Measurements from ENCODE around the gene CBFA2T3. TPM values are rescaled to one million over a fixed set of nuclear protein-coding genes. Genes with fewer than 3 reads are reported as not detected.
"Not testable (repeated sequence)": the region's sequence is repeated elsewhere in the genome, so short reads cannot be mapped to it uniquely, and the experiment has no call there.

Gene CBFA2T3
- total and polyA plus RNA-seq, 2 of the 13 experiments (the other 11 are each of a cell fraction or from before 2014, with no cell fraction given), result 0.05 TPM; not detected in 1

GRCh38 chr16:88920618-88921590, 56.1 kb downstream of the CBFA2T3 start:
- Histone ChIP-seq H3K27me3 (ENCODE audit: control insufficient read depth in 1 of 2, insufficient read depth in 2 of 2, low read length in 2 of 2) (peaks cover 45 to 92% of the 10 kb centered on the region in 2 experiments), H3K79me2 (ENCODE audit: insufficient read depth, low read length) (no peaks in the 10 kb centered on the region), H4K20me1 (ENCODE audit: insufficient read depth, low read length) (no peaks in the 10 kb centered on the region; the same call in 1 of the 2 replicates), H3K9me3 (ENCODE audit: low read length) (no peaks in the 10 kb centered on the region), H3K27ac (ENCODE audit: extremely low read length, insufficient read depth, low read length) (no peak overlapping the region), H3K9ac (ENCODE audit: insufficient read depth, low read depth, low read length) (no peak overlapping the region), H3K36me3 (replicated peaks in 1 of 2; ENCODE audit: control insufficient read depth in 1 of 2, insufficient read depth in 2 of 2, low read length in 2 of 2) (no peaks in the 10 kb centered on the region), H2AFZ (ENCODE audit: low read length) (no peak overlapping the region), H3K4me2 (ENCODE audit: low read depth, low read length) (no peak overlapping the region), H3K4me1 (ENCODE audit: insufficient read depth, low read length) (peaks cover 31% of the 10 kb centered on the region), H3K4me3 (replicated peaks in 1 of 3; ENCODE audit: insufficient read depth in 1 of 3, low read depth in 2 of 3, low read length in 3 of 3) (no peak overlapping the region)
- CTCF ChIA-PET (ENCODE audit: low intra/inter-chr PET ratio, low total read pairs), result no interaction called here
- no peak for TF ChIP-seq FOXC1 (CRISPR knock-in tag; IDR thresholded peaks at IDR 0.05; ENCODE audit: borderline replicate concordance)
- POLR2A ChIA-PET, result no interaction called here
- 29% methylated on average over 27 of the region's 28 CpGs for WGBS (ENCODE audit: low lambda C conversion rate)
- intact Hi-C loops (cut with micrococcal nuclease; ENCODE audit: unreplicated experiment) (no loop called here), in situ Hi-C loops (cut with HindIII; ENCODE audit: extremely low pct_ligation_motif_present, low pct_unique_long_range_greater_than_20kb) (no loop called here)
- ATAC-seq (no peak), DNase-seq (ENCODE audit: low spot score) (no peak), FAIRE-seq (no peak)
- BruUV-seq (replicated peaks), result no TSS peak

GRCh38 chr16:88919936-88920335, 57.1 kb downstream of the CBFA2T3 start:
- H3K27me3 ChIP-seq (ENCODE audit: control insufficient read depth in 1 of 2, insufficient read depth in 2 of 2, low read length in 2 of 2), result peaks cover 43 to 84% of the 10 kb centered on the region in 2 experiments
- H3K9ac ChIP-seq (ENCODE audit: insufficient read depth, low read depth, low read length), result no peak overlapping the region
- TF ChIP-seq ZNF335 (CRISPR knock-in tag; IDR thresholded peaks at IDR 0.05), result no peak
- TF ChIP-seq ZUFSP (CRISPR knock-in tag; IDR thresholded peaks at IDR 0.05; ENCODE audit: borderline replicate concordance), result no peak
- no peak for TF ChIP-seq ZNF274 (CRISPR knock-in tag; IDR thresholded peaks at IDR 0.05)
- intact Hi-C loops (cut with micrococcal nuclease; ENCODE audit: unreplicated experiment), result no loop called here
- H2AFZ ChIP-seq (ENCODE audit: low read length), result no peak overlapping the region
- POLR2A ChIA-PET, result no interaction called here
- no peak for DNase-seq (ENCODE audit: low spot score)
- in situ Hi-C loops (cut with HindIII; ENCODE audit: extremely low pct_ligation_motif_present, low pct_unique_long_range_greater_than_20kb), result no loop called here
- ATAC-seq, result no peak
- peaks cover 27% of the 10 kb centered on the region for H3K4me1 ChIP-seq (ENCODE audit: insufficient read depth, low read length)
- no peaks in the 10 kb centered on the region for H3K79me2 ChIP-seq (ENCODE audit: insufficient read depth, low read length)
- CTCF ChIA-PET (ENCODE audit: low intra/inter-chr PET ratio, low total read pairs), result no interaction called here
- FAIRE-seq, result no peak
- no peaks in the 10 kb centered on the region for H3K36me3 ChIP-seq (replicated peaks in 1 of 2; ENCODE audit: control insufficient read depth in 1 of 2, insufficient read depth in 2 of 2, low read length in 2 of 2)
- 38% methylated on average over 7 of the region's 12 CpGs for WGBS (ENCODE audit: low lambda C conversion rate)
- no peak overlapping the region for H3K4me2 ChIP-seq (ENCODE audit: low read depth, low read length)
- no peaks in the 10 kb centered on the region for H3K9me3 ChIP-seq (ENCODE audit: low read length)
- BruUV-seq (replicated peaks), result no TSS peak
- H3K4me3 ChIP-seq (replicated peaks in 1 of 3; ENCODE audit: insufficient read depth in 1 of 3, low read depth in 2 of 3, low read length in 3 of 3), result no peak overlapping the region
- no peak overlapping the region for H3K27ac ChIP-seq (ENCODE audit: extremely low read length, insufficient read depth, low read length)
- H4K20me1 ChIP-seq (ENCODE audit: insufficient read depth, low read length), result no peaks in the 10 kb centered on the region; the same call in 1 of the 2 replicates

GRCh38 chr16:88918896-88919295, 58.1 kb downstream of the CBFA2T3 start:
- H3K4me1 ChIP-seq (ENCODE audit: insufficient read depth, low read length), result peaks cover 17% of the 10 kb centered on the region
- H3K27me3 ChIP-seq (ENCODE audit: control insufficient read depth in 1 of 2, insufficient read depth in 2 of 2, low read length in 2 of 2), result peaks cover 37 to 82% of the 10 kb centered on the region in 2 experiments
- H3K9me3 ChIP-seq (ENCODE audit: low read length); CTCF ChIA-PET (ENCODE audit: low intra/inter-chr PET ratio, low total read pairs); BruUV-seq (replicated peaks); H4K20me1 ChIP-seq (ENCODE audit: insufficient read depth, low read length); POLR2A ChIA-PET; H3K9ac ChIP-seq (ENCODE audit: insufficient read depth, low read depth, low read length); intact Hi-C loops (cut with micrococcal nuclease; ENCODE audit: unreplicated experiment); in situ Hi-C loops (cut with HindIII; ENCODE audit: extremely low pct_ligation_motif_present, low pct_unique_long_range_greater_than_20kb); H3K4me2 ChIP-seq (ENCODE audit: low read depth, low read length); FAIRE-seq; DNase-seq (ENCODE audit: low spot score); H3K36me3 ChIP-seq (replicated peaks in 1 of 2; ENCODE audit: control insufficient read depth in 1 of 2, insufficient read depth in 2 of 2, low read length in 2 of 2); H3K4me3 ChIP-seq (replicated peaks in 1 of 3; ENCODE audit: insufficient read depth in 1 of 3, low read depth in 2 of 3, low read length in 3 of 3); H3K27ac ChIP-seq (ENCODE audit: extremely low read length, insufficient read depth, low read length); H3K79me2 ChIP-seq (ENCODE audit: insufficient read depth, low read length); H2AFZ ChIP-seq (ENCODE audit: low read length); ATAC-seq: not testable (repeated sequence)
- whole genome bisulfite sequencing (ENCODE audit: low lambda C conversion rate), result 32% methylated on average over 8 of the region's 8 CpGs

All from HepG2 (cell line).